Activated naive CD4-positive, alpha-beta T cell treated with anti-CD3 and anti-CD28 coated beads, Interleukin-2, amount 50 U/mL, for 24 hours (primary cell): ENCODE measurements around the gene PMEPA1.

Source experiments
- H3K27ac Mint-ChIP-seq: one replicate; pipeline ENCODE4 v1.8.0; 2021; ENCODE audit warnings: mild to moderate bottlenecking, mixed read lengths
- H3K27me3 Mint-ChIP-seq: one replicate; pipeline ENCODE4 v1.8.0; 2021; ENCODE audit warnings: mixed read lengths
- H3K36me3 Mint-ChIP-seq: one replicate; pipeline ENCODE4 v1.8.0; 2021; ENCODE audit warnings: mixed read lengths
- H3K4me1 Mint-ChIP-seq: one replicate; pipeline ENCODE4 v1.8.0; 2021; ENCODE audit warnings: mixed read lengths
- H3K4me3 Mint-ChIP-seq: one replicate; pipeline ENCODE4 v1.8.0; 2021; ENCODE audit warnings: mild to moderate bottlenecking, mixed read lengths
- H3K9me3 Mint-ChIP-seq: one replicate; pipeline ENCODE4 v1.8.0; 2021; ENCODE audit warnings: mixed read lengths

PMEPA1 gene

DNA sequence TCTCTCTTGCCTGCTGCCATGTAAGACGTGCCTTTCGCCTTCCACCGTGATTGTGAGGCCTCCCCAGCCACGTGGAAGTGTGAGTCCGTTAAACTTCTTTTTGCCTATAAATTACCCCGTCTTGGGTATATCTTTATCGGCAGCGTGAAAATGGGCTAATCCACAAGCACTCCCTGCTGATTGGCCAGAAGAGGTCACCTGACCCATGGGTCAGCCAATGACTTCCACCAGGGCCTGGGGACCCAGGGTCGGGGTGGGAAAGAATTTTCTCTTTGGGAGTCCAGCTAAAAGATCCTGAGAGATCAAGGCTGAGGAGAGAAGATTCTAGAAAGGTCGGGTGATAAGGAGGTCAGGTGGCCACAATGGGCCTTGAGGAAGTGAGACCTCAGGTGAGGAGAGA, 106.7 kb downstream of the PMEPA1 start:
- H3K27ac Mint-ChIP-seq = no peak overlapping the region
- H3K4me3 Mint-ChIP-seq = no peak overlapping the region
- H3K4me1 Mint-ChIP-seq = peaks cover 15% of the 10 kb centered on the region
- H3K36me3 Mint-ChIP-seq = peaks cover 8% of the 10 kb centered on the region
- no peaks in the 10 kb centered on the region for H3K9me3 Mint-ChIP-seq
- no peaks in the 10 kb centered on the region for H3K27me3 Mint-ChIP-seq

GRCh38 chr20:57601737-57602136, 108.1 kb downstream of the PMEPA1 start:
- Mint-ChIP-seq H3K9me3 (no peaks in the 10 kb centered on the region), H3K4me3 (no peak overlapping the region), H3K27me3 (no peaks in the 10 kb centered on the region), H3K36me3 (peaks cover 5% of the 10 kb centered on the region), H3K4me1 (peaks cover 15% of the 10 kb centered on the region), H3K27ac (peak overlapping the region; percentile 23)

DNA sequence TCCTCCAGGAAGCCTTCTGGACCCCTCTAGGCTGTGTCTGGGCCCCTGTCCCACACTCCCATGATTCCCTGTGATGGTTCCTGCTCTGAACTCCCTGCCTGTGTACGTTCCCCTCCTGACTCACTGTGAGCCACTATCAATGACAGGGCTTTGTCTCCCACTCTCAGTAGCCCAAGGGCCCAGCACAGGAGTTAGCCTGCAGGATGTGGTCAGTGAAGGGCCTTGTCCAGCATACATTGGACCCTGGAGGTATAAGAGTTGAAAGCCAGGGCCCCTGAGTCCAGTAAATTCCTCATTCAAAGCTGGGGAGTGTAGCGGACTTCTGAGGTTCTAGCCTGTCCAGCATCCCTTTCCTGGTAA, 108.6 kb downstream of the PMEPA1 start:
- Mint-ChIP-seq H3K4me1 (peaks cover 15% of the 10 kb centered on the region), H3K36me3 (peaks cover 4% of the 10 kb centered on the region), H3K27me3 (no peaks in the 10 kb centered on the region), H3K27ac (no peak overlapping the region), H3K9me3 (no peaks in the 10 kb centered on the region), H3K4me3 (no peak overlapping the region)

GRCh38 chr20:57600320-57601210, 109.2 kb downstream of the PMEPA1 start:
- H3K4me3 Mint-ChIP-seq = no peak overlapping the region
- no peaks in the 10 kb centered on the region for H3K27me3 Mint-ChIP-seq
- no peak overlapping the region for H3K27ac Mint-ChIP-seq
- peaks cover 2% of the 10 kb centered on the region for H3K36me3 Mint-ChIP-seq
- H3K9me3 Mint-ChIP-seq = no peaks in the 10 kb centered on the region
- H3K4me1 Mint-ChIP-seq = peaks cover 11% of the 10 kb centered on the region

- Mint-ChIP-seq H3K36me3 (peaks cover 2% of the 10 kb centered on the region), H3K27me3 (no peaks in the 10 kb centered on the region), H3K9me3 (no peaks in the 10 kb centered on the region), H3K27ac (no peak overlapping the region), H3K4me1 (peaks cover 3% of the 10 kb centered on the region), H3K4me3 (no peak overlapping the region)
Measured at GRCh38 chr20:57598491-57598890, 111.3 kb downstream of the PMEPA1 start.
